Endothelial cell of umbilical vein (primary cell): Measurements from ENCODE around the gene KIF26A. TPM values are rescaled to one million over a fixed set of nuclear protein-coding genes. Genes with fewer than 3 reads are reported as not detected.

Experiments
- BruUV-seq: library from RNA; stranded (reverse); fragments of 400-500 nt; replicated peaks from 2 replicates; lab custom pipeline; 2021; lab: Mats Ljungman, UMichigan
- CTCF ChIA-PET: fragments of 300-600, 350-600 bp; sonication (Branson Sonifier 250); formaldehyde crosslinking; loops from one replicate; lab custom pipeline; 2021; ENCODE audit warnings: antibody characterized with exemption, inconsistent platforms; lab: Charles Lee
- POLR2A ChIA-PET: fragments of 300-600, 350-600 bp; sonication (Branson Sonifier 250); formaldehyde crosslinking; loops from one replicate; lab custom pipeline; 2021; ENCODE audit warnings: antibody characterized with exemption, inconsistent platforms; lab: Charles Lee
- DNase-seq: peaks from one replicate; pipeline ENCODE4 v3.0.0-alpha.2; 2011; ENCODE audit warnings: low read depth, low spot score
- FAIRE-seq: peaks from 2 replicates; lab custom pipeline; 2011; peaks lifted over from hg19 to GRCh38; lab: Jason Lieb, UNC
- H2AFZ ChIP-seq: 2 replicates; pipeline ENCODE4 v1.6.0; 2012; ENCODE audit warnings: low read depth, low read length, control low read depth, inconsistent platforms
- H3K27ac ChIP-seq: 2 replicates; pipeline ENCODE4 v1.5.1; 2011; ENCODE audit warnings: low read depth, mild to moderate bottlenecking, control low read depth, low read length, moderate library complexity; ENCODE audit not compliant: insufficient read depth
- H3K27me3 ChIP-seq, 2 experiments: 2 replicates each; pipeline versions ENCODE4 v1.6.0 to v1.6.1; 2011; ENCODE audit warnings: low read length in 2 of 2, mixed read lengths in 1 of 2; ENCODE audit not compliant: control insufficient read depth in 2 of 2, insufficient read depth in 2 of 2
- H3K36me3 ChIP-seq, 2 experiments: 2 replicates in 1 of 2; 3 replicates in 1 of 2; pipeline ENCODE4 v1.5.1; 2011; ENCODE audit warnings: low read length in 2 of 2, mild to moderate bottlenecking in 1 of 2, moderate library complexity in 1 of 2; ENCODE audit not compliant: control insufficient read depth in 2 of 2, insufficient read depth in 2 of 2; ENCODE audit errors: extremely low read depth in 1 of 2
- H3K4me1 ChIP-seq: 3 replicates; pipeline ENCODE4 v1.5.1; 2011; ENCODE audit warnings: mild to moderate bottlenecking, low read length; ENCODE audit not compliant: control insufficient read depth, insufficient read depth; ENCODE audit errors: extremely low read depth
- H3K4me2 ChIP-seq: 2 replicates; pipeline ENCODE4 v1.6.1; 2011; ENCODE audit warnings: low read length, control low read depth, mixed read lengths; ENCODE audit not compliant: insufficient read depth
- H3K4me3 ChIP-seq, 3 experiments: fragments of 200-600 bp in 1 of 3; sonication (generic), shearing (Covaris generic) in 1 of 3; replicated peaks in 1 of 3; 2 replicates each; pipeline ENCODE4 v1.5.1; 2011 to 2016; ENCODE audit warnings: control low read depth in 3 of 3, low read length in 3 of 3, mild to moderate bottlenecking in 2 of 3, inconsistent platforms in 1 of 3, low read depth in 1 of 3, moderate library complexity in 1 of 3; ENCODE audit not compliant: insufficient read depth in 1 of 3
- H3K79me2 ChIP-seq: 2 replicates; pipeline ENCODE4 v1.6.0; 2012; ENCODE audit warnings: low read length, inconsistent platforms; ENCODE audit not compliant: control insufficient read depth, insufficient read depth
- H3K9ac ChIP-seq: replicated peaks from 2 replicates; pipeline ENCODE3; 2011; ENCODE audit warnings: low read length, control low read depth; ENCODE audit not compliant: insufficient read depth; ENCODE audit errors: extremely low read depth
- H3K9me1 ChIP-seq: replicated peaks from 3 replicates; pipeline ENCODE4 v1.6.0; 2011; ENCODE audit warnings: mild to moderate bottlenecking, low read length; ENCODE audit not compliant: control insufficient read depth, insufficient read depth; ENCODE audit errors: extremely low read depth
- H3K9me3 ChIP-seq: replicated peaks from 2 replicates; pipeline ENCODE4 v1.5.1; 2012; ENCODE audit warnings: low read length, inconsistent platforms; ENCODE audit not compliant: control insufficient read depth, insufficient read depth
- H4K20me1 ChIP-seq: replicated peaks from 2 replicates; pipeline ENCODE3; 2011; ENCODE audit warnings: mild to moderate bottlenecking, low read length; ENCODE audit not compliant: control insufficient read depth, insufficient read depth; ENCODE audit errors: extremely low read depth
- EZH2 ChIP-seq: IDR thresholded peaks from 2 replicates; pipeline ENCODE4 v1.6.1; 2012; ENCODE audit warnings: borderline replicate concordance, low read depth, mild to moderate bottlenecking, moderate library complexity, low read length, inconsistent platforms; ENCODE audit not compliant: severe bottlenecking
- FOS ChIP-seq: IDR thresholded peaks from 2 replicates; pipeline ENCODE4 v1.6.1; 2011; ENCODE audit warnings: mild to moderate bottlenecking, low read length, moderate library complexity, borderline replicate concordance; ENCODE audit not compliant: insufficient read depth
- GATA2 ChIP-seq: IDR thresholded peaks from 2 replicates; pipeline ENCODE4 v1.7.0; 2011; ENCODE audit warnings: low read depth, mild to moderate bottlenecking, moderate library complexity, mixed read lengths, low read length; ENCODE audit not compliant: insufficient read length, insufficient read depth
- JUN ChIP-seq: IDR thresholded peaks from 2 replicates; pipeline ENCODE4 v1.6.1; 2011; ENCODE audit warnings: borderline replicate concordance, low read depth; ENCODE audit not compliant: insufficient read length, insufficient read depth
- MYC ChIP-seq: IDR thresholded peaks from one replicate; pipeline ENCODE4 v1.6.1; 2011; ENCODE audit warnings: mild to moderate bottlenecking, low read depth, low read length
- POLR2A ChIP-seq: IDR thresholded peaks from 2 replicates; pipeline ENCODE4 v1.6.1; 2012; ENCODE audit warnings: low read depth, mild to moderate bottlenecking, control low read depth, low read length
- POLR2AphosphoS5 ChIP-seq: IDR thresholded peaks from 2 replicates; pipeline ENCODE4 v1.6.1; 2012; ENCODE audit warnings: low read depth, mild to moderate bottlenecking, control low read depth, low read length, moderate library complexity; ENCODE audit not compliant: insufficient read depth
- dilution Hi-C: fragments of 300-500 bp; cut with MboI; formaldehyde crosslinking; loops from one replicate; pipeline ENCODE4 v1.15.0; 2019; ENCODE audit warnings: low sequenced_read_pairs; ENCODE audit not compliant: extremely low pct_ligation_motif_present
- intact Hi-C: fragments of 100-400 bp; cut with micrococcal nuclease; formaldehyde crosslinking; loops from one replicate; pipeline ENCODE4 v1.10.0; 2022
- polyA plus RNA-seq, 4 experiments: library from polyadenylated mRNA; depleted of rRNA in 3 of 4; stranded (reverse) in 3 of 4; unstranded in 1 of 4; fragments of >200 nt; gene quantifications; 2 replicates each; pipeline versions ENCODE4 v1.2.1 to v1.2.3, GENCODE V29; 2011 to 2012; ENCODE audit warnings: missing spikeins in 1 of 4
- total RNA-seq: library from RNA; stranded (reverse); gene quantifications from 2 replicates; pipeline ENCODE4 v1.2.3, GENCODE V29; 2021
- TF ChIP-seq, protein P1 (sequence below), 2 donors: IDR thresholded peaks; 1 replicate in 1 of 2; 2 replicates in 1 of 2; pipeline ENCODE4 v1.5.1; 2011; ENCODE audit warnings: low read length in 2 of 2, mild to moderate bottlenecking in 2 of 2, moderate library complexity in 2 of 2, control low read depth in 1 of 2, inconsistent platforms in 1 of 2, low read depth in 1 of 2; ENCODE audit not compliant: insufficient read depth in 1 of 2; ENCODE audit errors: extremely low read depth in 1 of 2
- TF ChIP-seq, protein P2 (sequence below): IDR thresholded peaks from 2 replicates; pipeline ENCODE4 v1.6.1; 2011; ENCODE audit not compliant: insufficient read depth, insufficient read length

KIF26A gene
- total and polyA plus RNA-seq, 2 donors (not counting 3 experiments of a cell fraction or from before 2014, with no cell fraction given), result 3.6 to 10.7 TPM

DNA sequence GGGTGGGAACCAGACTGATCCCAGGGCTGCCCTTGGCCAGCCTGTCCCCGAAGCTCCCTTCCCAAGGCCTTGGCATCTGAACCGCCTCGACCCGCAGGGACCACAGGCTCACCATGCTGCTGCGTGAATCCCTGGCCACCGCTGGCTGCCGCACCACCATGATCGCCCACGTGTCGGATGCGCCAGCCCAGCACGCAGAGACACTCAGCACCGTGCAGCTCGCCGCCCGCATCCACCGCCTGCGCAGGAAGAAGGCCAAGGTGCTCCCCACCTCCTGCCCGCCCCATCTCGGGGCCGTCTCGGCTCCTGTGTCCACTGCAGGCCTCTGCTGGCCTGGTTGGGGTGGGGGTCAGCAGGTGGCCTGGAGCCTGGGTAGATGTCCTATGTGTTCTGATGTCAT lies 35.7 kb downstream of the KIF26A start:
- no TSS peak for BruUV-seq
- no peaks in the 10 kb centered on the region for H4K20me1 ChIP-seq
- H3K4me1 ChIP-seq, result no peaks in the 10 kb centered on the region
- dilution Hi-C loops, result no loop called here
- no peak overlapping the region for H3K4me3 ChIP-seq
- H2AFZ ChIP-seq, result no peak overlapping the region
- no peak overlapping the region for H3K27ac ChIP-seq
- no peaks in the 10 kb centered on the region for H3K79me2 ChIP-seq
- H3K4me2 ChIP-seq, result no peak overlapping the region
- no peaks in the 10 kb centered on the region for H3K9me1 ChIP-seq
- no peaks in the 10 kb centered on the region for H3K9me3 ChIP-seq
- intact Hi-C loops, result no loop called here
- H3K27me3 ChIP-seq, result no peaks in the 10 kb centered on the region
- FAIRE-seq (no peak), DNase-seq (no peak)
- POLR2A ChIA-PET, result no interaction called here
- H3K9ac ChIP-seq, result no peak overlapping the region
- CTCF ChIA-PET, result interaction anchor here (0.5 kb wide), 1 partner anchor 225 kb away, joined by 3 read pairs; no protein-coding TSS in a partner anchor
- TF ChIP-seq, protein P1, sequence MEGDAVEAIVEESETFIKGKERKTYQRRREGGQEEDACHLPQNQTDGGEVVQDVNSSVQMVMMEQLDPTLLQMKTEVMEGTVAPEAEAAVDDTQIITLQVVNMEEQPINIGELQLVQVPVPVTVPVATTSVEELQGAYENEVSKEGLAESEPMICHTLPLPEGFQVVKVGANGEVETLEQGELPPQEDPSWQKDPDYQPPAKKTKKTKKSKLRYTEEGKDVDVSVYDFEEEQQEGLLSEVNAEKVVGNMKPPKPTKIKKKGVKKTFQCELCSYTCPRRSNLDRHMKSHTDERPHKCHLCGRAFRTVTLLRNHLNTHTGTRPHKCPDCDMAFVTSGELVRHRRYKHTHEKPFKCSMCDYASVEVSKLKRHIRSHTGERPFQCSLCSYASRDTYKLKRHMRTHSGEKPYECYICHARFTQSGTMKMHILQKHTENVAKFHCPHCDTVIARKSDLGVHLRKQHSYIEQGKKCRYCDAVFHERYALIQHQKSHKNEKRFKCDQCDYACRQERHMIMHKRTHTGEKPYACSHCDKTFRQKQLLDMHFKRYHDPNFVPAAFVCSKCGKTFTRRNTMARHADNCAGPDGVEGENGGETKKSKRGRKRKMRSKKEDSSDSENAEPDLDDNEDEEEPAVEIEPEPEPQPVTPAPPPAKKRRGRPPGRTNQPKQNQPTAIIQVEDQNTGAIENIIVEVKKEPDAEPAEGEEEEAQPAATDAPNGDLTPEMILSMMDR (IDR thresholded peaks at IDR 0.05; ENCODE audit: extremely low read depth in 1 of 2, insufficient read depth in 1 of 2, low read depth in 1 of 2, low read length in 2 of 2), result no peak
- TF ChIP-seq GATA2 (no peak), FOS (no peak), POLR2AphosphoS5 (no peak), MYC (no peak), JUN (no peak), EZH2 (no peak), POLR2A (no peak)
- TF ChIP-seq, protein P2, sequence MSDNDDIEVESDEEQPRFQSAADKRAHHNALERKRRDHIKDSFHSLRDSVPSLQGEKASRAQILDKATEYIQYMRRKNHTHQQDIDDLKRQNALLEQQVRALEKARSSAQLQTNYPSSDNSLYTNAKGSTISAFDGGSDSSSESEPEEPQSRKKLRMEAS, result no peak
- H3K36me3 ChIP-seq, result peaks cover 0 to 2% of the 10 kb centered on the region in 2 experiments
